Lower lobe of right lung (tissue), 2 donors: ENCODE measurements around the gene LMAN2L. TPM values are rescaled to one million over a fixed set of nuclear protein-coding genes. Genes with fewer than 3 reads are reported as not detected.

Source experiments
- ATAC-seq, 2 donors: fragments of 200-7000 bp; cut with Tn5 transposase; one replicate each; pipeline ENCODE4 v1.9.1; 2020 to 2022; ENCODE audit warnings: mild to moderate bottlenecking in 2 of 2, moderate library complexity in 2 of 2
- DNase-seq: peaks from one replicate; pipeline ENCODE4 v3.0.0-alpha.2; 2020
- H3K27ac ChIP-seq: fragments of 200-600 bp; one replicate; pipeline ENCODE4 v1.8.0; 2022
- H3K27me3 ChIP-seq: fragments of 200-600 bp; one replicate; pipeline ENCODE4 v1.8.0; 2022; ENCODE audit warnings: low read depth
- H3K36me3 ChIP-seq: fragments of 200-600 bp; one replicate; pipeline ENCODE4 v1.8.0; 2022; ENCODE audit warnings: mild to moderate bottlenecking
- H3K4me1 ChIP-seq: fragments of 200-600 bp; one replicate; pipeline ENCODE4 v1.8.0; 2022
- H3K4me3 ChIP-seq: fragments of 200-600 bp; one replicate; pipeline ENCODE4 v1.8.0; 2022; ENCODE audit warnings: mild to moderate bottlenecking
- H3K9me3 ChIP-seq: fragments of 200-600 bp; one replicate; pipeline ENCODE4 v1.8.0; 2022
- intact Hi-C: fragments of 100-400 bp; cut with DNase I; formaldehyde crosslinking; loops from one replicate; pipeline ENCODE4 v1.11.0; 2022
- total RNA-seq: library from RNA; stranded (reverse); fragmentation: NEBNext Ultra II Directional; extraction: Animal tissue kit (Norgen Biotek cat#: 25700); gene quantifications from one replicate; pipeline ENCODE4 v1.2.1, GENCODE V29; 2021
- TF ChIP-seq, protein P1 (sequence below): fragments of 200-600 bp; IDR thresholded peaks from one replicate; pipeline ENCODE4 v1.8.0; 2022; ENCODE audit warnings: antibody characterized with exemption, mild to moderate bottlenecking
- donor health status: DM: no; HTN: yes; CAD: no; lungs with severe emphysema.

The LMAN2L gene
- total RNA-seq, 1 donor from 2014 or later = 20.9 TPM

DNA sequence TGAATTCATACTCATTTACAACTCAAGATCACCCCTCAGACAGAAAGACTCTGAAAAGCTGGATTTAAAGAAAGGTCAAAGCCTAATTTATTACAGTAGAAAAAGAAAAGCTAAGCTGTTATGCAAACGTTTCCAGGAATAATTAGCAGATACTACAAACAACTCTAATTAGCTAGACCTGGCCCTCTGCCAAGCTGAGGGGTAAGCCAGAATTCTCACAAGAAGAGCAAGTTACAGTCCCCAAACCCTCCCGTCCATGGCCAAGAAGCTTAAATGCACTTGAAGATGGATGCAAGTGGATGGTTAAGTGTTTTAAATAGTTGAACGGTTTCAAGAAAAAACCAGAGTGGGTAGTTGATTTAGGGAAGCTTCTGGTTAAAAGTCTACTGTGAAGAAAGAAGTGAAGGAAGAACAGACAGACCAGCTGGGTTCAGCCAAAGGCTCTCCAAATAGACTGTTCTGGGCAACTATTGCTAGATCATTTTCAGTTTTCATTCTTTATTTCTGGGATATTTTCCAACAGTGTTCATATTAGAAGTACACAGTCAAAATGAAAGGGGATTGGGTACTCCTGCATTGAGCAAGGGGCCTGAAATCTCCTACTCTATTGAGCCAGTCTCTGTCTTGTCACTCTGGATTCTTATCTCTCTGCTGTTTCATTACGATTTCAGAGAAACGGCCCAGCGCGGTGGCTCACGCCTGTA, 4.8 kb downstream of the LMAN2L start:
- TF ChIP-seq, protein P1, sequence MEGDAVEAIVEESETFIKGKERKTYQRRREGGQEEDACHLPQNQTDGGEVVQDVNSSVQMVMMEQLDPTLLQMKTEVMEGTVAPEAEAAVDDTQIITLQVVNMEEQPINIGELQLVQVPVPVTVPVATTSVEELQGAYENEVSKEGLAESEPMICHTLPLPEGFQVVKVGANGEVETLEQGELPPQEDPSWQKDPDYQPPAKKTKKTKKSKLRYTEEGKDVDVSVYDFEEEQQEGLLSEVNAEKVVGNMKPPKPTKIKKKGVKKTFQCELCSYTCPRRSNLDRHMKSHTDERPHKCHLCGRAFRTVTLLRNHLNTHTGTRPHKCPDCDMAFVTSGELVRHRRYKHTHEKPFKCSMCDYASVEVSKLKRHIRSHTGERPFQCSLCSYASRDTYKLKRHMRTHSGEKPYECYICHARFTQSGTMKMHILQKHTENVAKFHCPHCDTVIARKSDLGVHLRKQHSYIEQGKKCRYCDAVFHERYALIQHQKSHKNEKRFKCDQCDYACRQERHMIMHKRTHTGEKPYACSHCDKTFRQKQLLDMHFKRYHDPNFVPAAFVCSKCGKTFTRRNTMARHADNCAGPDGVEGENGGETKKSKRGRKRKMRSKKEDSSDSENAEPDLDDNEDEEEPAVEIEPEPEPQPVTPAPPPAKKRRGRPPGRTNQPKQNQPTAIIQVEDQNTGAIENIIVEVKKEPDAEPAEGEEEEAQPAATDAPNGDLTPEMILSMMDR = no peak
- H3K36me3 ChIP-seq = peaks cover 71% of the 10 kb centered on the region
- H3K4me3 ChIP-seq = no peak overlapping the region
- DNase-seq (no peak), ATAC-seq (no peak)
- no peaks in the 10 kb centered on the region for H3K9me3 ChIP-seq
- peak overlapping the region; percentile 20 for H3K27ac ChIP-seq
- H3K27me3 ChIP-seq = no peaks in the 10 kb centered on the region
- H3K4me1 ChIP-seq = peaks cover 44% of the 10 kb centered on the region
- intact Hi-C loops = no loop called here

DNA sequence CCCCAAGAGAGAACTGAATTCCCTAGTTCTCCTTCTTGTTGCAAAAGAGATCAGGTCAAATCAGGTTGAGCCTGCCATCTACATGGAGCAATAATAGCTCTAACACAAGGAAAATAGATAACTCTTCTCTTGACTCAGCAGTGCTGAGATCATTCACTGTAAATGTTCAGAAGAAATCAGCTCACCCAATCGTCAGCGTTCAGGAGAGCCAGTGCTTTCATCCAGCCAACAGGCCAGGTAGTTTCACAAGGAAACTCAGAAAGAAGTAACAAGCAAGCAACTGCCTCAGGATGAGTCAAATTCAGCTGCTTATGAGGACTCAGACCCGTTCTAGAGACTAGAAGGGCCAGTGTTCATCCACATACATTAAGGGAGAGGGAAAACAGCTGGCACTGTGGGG, 5.9 kb downstream of the LMAN2L start:
- DNase-seq (no peak), ATAC-seq (no peak)
- Histone ChIP-seq H3K27me3 (no peaks in the 10 kb centered on the region), H3K36me3 (peaks cover 82% of the 10 kb centered on the region), H3K4me1 (peaks cover 41% of the 10 kb centered on the region), H3K9me3 (no peaks in the 10 kb centered on the region), H3K27ac (no peak overlapping the region), H3K4me3 (no peak overlapping the region)
- intact Hi-C loops = no loop called here
- TF ChIP-seq, protein P1 = no peak

DNA sequence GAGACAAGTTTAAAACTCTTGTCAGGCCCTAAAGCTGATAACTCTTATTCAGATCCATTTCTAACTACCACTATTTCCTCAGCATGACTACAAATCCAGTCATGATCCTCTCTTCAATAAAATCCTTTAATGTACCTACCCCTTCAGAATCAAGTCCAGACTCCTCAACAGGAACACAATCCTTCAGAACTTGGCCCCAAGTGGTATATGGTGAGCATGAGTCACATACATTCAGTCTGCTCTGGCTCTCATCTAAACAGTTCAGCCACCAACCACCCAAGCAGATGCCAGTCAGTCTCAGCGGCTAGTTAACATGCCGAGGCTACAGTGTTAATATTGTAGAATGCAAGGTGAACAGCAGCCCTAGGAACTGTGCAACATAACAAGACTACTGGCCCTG, 9.7 kb downstream of the LMAN2L start:
- DNase-seq = no peak
- no peak for ATAC-seq
- Histone ChIP-seq H3K9me3 (no peaks in the 10 kb centered on the region), H3K4me1 (peaks cover 9% of the 10 kb centered on the region), H3K27ac (no peak overlapping the region), H3K27me3 (no peaks in the 10 kb centered on the region), H3K4me3 (no peak overlapping the region), H3K36me3 (peaks cover 87% of the 10 kb centered on the region)
- intact Hi-C loops = no loop called here
- TF ChIP-seq, protein P1 = no peak

- no peak for DNase-seq
- Histone ChIP-seq H3K9me3 (no peaks in the 10 kb centered on the region), H3K4me1 (peaks cover 4% of the 10 kb centered on the region), H3K27me3 (no peaks in the 10 kb centered on the region), H3K4me3 (no peak overlapping the region), H3K36me3 (peaks cover 84% of the 10 kb centered on the region), H3K27ac (no peak overlapping the region)
- intact Hi-C loops = no loop called here
- TF ChIP-seq, protein P1 = no peak
- ATAC-seq = no peak
Measured at GRCh38 chr2:96729748-96730147, 10.1 kb downstream of the LMAN2L start.

GRCh38 chr2:96727431-96727830, 12.4 kb downstream of the LMAN2L start:
- TF ChIP-seq, protein P1 = no peak
- no peaks in the 10 kb centered on the region for H3K27me3 ChIP-seq
- ATAC-seq (peak; percentile 26 to 53), DNase-seq (no peak)
- H3K9me3 ChIP-seq = no peaks in the 10 kb centered on the region
- intact Hi-C loops = no loop called here
- peaks cover 77% of the 10 kb centered on the region for H3K36me3 ChIP-seq
- no peak overlapping the region for H3K4me3 ChIP-seq
- H3K27ac ChIP-seq = no peak overlapping the region
- H3K4me1 ChIP-seq = no peaks in the 10 kb centered on the region
